OCI-LY1 (cell line): ENCODE measurements around the gene GBF1.

Experiments
- H2AFZ ChIP-seq: fragments of 200-600 bp; sonication (generic), shearing (Covaris generic); 2 replicates; pipeline ENCODE4 v1.6.0; 2014; ENCODE audit warnings: antibody characterized with exemption, mild to moderate bottlenecking, low read length
- H3F3A ChIP-seq: fragments of 200-600 bp; sonication (generic), shearing (Covaris generic); 2 replicates; pipeline ENCODE4 v1.6.0; 2014; ENCODE audit warnings: mild to moderate bottlenecking, antibody characterized with exemption, low read length, moderate library complexity; ENCODE audit not compliant: insufficient read depth
- H3K27ac ChIP-seq: fragments of 200-600 bp; sonication (generic); 2 replicates; pipeline ENCODE4 v1.5.1; 2014; ENCODE audit warnings: low read length, mixed run types, mild to moderate bottlenecking, low read depth; ENCODE audit not compliant: poor library complexity, severe bottlenecking
- H3K27me3 ChIP-seq: fragments of 200-600 bp; sonication (generic); 2 replicates; pipeline ENCODE4 v1.6.0; 2014; ENCODE audit warnings: antibody characterized with exemption, mild to moderate bottlenecking, low read length, moderate library complexity; ENCODE audit not compliant: insufficient read depth
- H3K36me3 ChIP-seq: fragments of 200-600 bp; sonication (generic); 2 replicates; pipeline ENCODE4 v1.6.1; 2014; ENCODE audit warnings: mild to moderate bottlenecking, antibody characterized with exemption, low read length, moderate library complexity, mixed read lengths; ENCODE audit not compliant: insufficient read depth
- H3K4me1 ChIP-seq: fragments of 200-600 bp; sonication (generic); 2 replicates; pipeline ENCODE4 v1.5.1; 2014; ENCODE audit warnings: mild to moderate bottlenecking, low read length, moderate library complexity; ENCODE audit not compliant: insufficient read depth, severe bottlenecking
- H3K4me2 ChIP-seq: fragments of 200-600 bp; sonication (generic), shearing (Covaris generic); 2 replicates; pipeline ENCODE4 v1.6.1; 2014; ENCODE audit warnings: low read length
- H3K4me3 ChIP-seq: fragments of 200-600 bp; sonication (generic); 2 replicates; pipeline ENCODE4 v1.5.1; 2014; ENCODE audit warnings: low read length, low read depth, mild to moderate bottlenecking, mixed read lengths; ENCODE audit not compliant: poor library complexity, severe bottlenecking
- H3K79me2 ChIP-seq: fragments of 200-600 bp; shearing (Covaris generic); 2 replicates; pipeline ENCODE4 v1.6.1; 2016; ENCODE audit warnings: mixed run types, low read length, mixed read lengths; ENCODE audit not compliant: insufficient read depth
- H3K9ac ChIP-seq: fragments of 200-600 bp; sonication (generic), shearing (Covaris generic); 2 replicates; pipeline ENCODE4 v1.6.1; 2014; ENCODE audit warnings: mild to moderate bottlenecking, low read length, mixed read lengths
- H3K9me2 ChIP-seq: fragments of 200-600 bp; sonication (generic), shearing (Covaris generic); 2 replicates; pipeline ENCODE4 v1.6.1; 2014; ENCODE audit warnings: low read depth, mild to moderate bottlenecking, low read length, mixed read lengths
- H3K9me3 ChIP-seq: fragments of 200-600 bp; shearing (Covaris generic); 2 replicates; pipeline ENCODE4 v1.6.1; 2014; ENCODE audit warnings: low read length, mixed read lengths
- H4K20me1 ChIP-seq: fragments of 200-600 bp; sonication (generic), shearing (Covaris generic); 2 replicates; pipeline ENCODE4 v1.6.0; 2016; ENCODE audit warnings: mild to moderate bottlenecking, low read length; ENCODE audit not compliant: insufficient read depth
- EZH2 ChIP-seq: fragments of 200-600 bp; sonication (generic), shearing (Covaris generic); IDR thresholded peaks from 2 replicates; pipeline ENCODE4 v1.8.0; 2017; ENCODE audit warnings: borderline replicate concordance, mixed run types, mild to moderate bottlenecking, antibody characterized with exemption, low read length, moderate library complexity, mixed read lengths
- TF ChIP-seq, protein P1 (sequence below): fragments of 200-600 bp; sonication (generic), shearing (Covaris generic); IDR thresholded peaks from 2 replicates; pipeline ENCODE4 v1.5.1; 2017; ENCODE audit warnings: mild to moderate bottlenecking, antibody characterized with exemption, low read length, moderate library complexity, mixed read lengths

The GBF1 gene

GRCh38 chr10:102316421-102316820 lies 71.1 kb downstream of the GBF1 start:
- Histone ChIP-seq H2AFZ (no peak overlapping the region), H3K27ac (no peak overlapping the region), H3K27me3 (no peaks in the 10 kb centered on the region), H3K4me1 (no peaks in the 10 kb centered on the region), H3K4me3 (no peak overlapping the region), H4K20me1 (no peaks in the 10 kb centered on the region), H3F3A (no peaks in the 10 kb centered on the region), H3K9me3 (no peaks in the 10 kb centered on the region), H3K79me2 (no peaks in the 10 kb centered on the region), H3K36me3 (no peaks in the 10 kb centered on the region), H3K4me2 (no peak overlapping the region), H3K9me2 (no peaks in the 10 kb centered on the region), H3K9ac (no peak overlapping the region)
- TF ChIP-seq EZH2, result no peak
- TF ChIP-seq, protein P1, sequence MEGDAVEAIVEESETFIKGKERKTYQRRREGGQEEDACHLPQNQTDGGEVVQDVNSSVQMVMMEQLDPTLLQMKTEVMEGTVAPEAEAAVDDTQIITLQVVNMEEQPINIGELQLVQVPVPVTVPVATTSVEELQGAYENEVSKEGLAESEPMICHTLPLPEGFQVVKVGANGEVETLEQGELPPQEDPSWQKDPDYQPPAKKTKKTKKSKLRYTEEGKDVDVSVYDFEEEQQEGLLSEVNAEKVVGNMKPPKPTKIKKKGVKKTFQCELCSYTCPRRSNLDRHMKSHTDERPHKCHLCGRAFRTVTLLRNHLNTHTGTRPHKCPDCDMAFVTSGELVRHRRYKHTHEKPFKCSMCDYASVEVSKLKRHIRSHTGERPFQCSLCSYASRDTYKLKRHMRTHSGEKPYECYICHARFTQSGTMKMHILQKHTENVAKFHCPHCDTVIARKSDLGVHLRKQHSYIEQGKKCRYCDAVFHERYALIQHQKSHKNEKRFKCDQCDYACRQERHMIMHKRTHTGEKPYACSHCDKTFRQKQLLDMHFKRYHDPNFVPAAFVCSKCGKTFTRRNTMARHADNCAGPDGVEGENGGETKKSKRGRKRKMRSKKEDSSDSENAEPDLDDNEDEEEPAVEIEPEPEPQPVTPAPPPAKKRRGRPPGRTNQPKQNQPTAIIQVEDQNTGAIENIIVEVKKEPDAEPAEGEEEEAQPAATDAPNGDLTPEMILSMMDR, result no peak

DNA sequence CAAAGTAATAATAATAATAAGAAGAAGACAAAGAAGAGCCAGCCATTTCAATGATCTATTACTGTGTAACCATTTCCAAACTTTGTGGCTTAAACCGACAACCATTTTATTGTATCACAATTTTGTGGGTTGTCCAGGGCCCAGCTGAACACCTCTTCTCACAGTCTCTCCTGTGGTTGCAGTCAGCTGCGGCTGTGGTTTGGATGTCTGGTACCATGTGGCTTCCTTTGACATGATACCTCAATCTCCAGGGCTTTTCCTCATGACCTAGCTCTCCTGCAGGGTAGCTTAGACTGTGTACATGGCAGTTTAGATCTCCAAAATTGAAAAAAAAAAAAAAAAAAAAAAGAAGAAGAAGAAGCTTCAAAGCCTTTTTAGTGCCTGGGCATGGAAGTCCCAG lies 77.6 kb downstream of the GBF1 start:
- Histone ChIP-seq H2AFZ (no peak overlapping the region), H3K9me3 (no peaks in the 10 kb centered on the region), H3K9ac (no peak overlapping the region), H3F3A (no peaks in the 10 kb centered on the region), H3K27me3 (no peaks in the 10 kb centered on the region), H3K27ac (no peak overlapping the region), H3K4me3 (no peak overlapping the region), H3K4me2 (no peak overlapping the region), H3K79me2 (no peaks in the 10 kb centered on the region), H3K4me1 (no peaks in the 10 kb centered on the region), H4K20me1 (no peaks in the 10 kb centered on the region), H3K9me2 (no peaks in the 10 kb centered on the region), H3K36me3 (no peaks in the 10 kb centered on the region)
- TF ChIP-seq, protein P1, result no peak
- TF ChIP-seq EZH2, result no peak

DNA sequence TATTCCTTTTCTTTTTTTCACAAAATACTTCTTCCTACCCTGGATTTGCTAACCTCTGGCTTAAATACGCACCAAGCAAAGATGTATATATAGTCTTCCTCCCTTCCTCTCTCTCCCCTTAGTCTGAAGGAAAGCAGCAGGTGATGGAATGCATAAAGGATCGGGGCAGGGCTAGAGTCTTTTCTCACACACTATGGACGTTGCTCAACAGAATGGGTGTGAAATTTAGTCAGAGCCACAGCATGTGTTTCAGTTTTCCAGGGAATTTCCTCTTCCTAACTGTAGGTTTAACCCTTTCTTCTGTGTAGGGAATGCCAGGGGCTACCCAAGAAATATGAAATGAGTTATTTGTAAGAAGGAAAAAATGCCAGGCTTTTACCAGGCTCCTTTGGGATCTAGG lies 78.7 kb downstream of the GBF1 start:
- Histone ChIP-seq H3K9me2 (no peaks in the 10 kb centered on the region), H3K4me1 (no peaks in the 10 kb centered on the region), H3K36me3 (no peaks in the 10 kb centered on the region), H3K4me3 (no peak overlapping the region), H3K9me3 (no peaks in the 10 kb centered on the region), H3F3A (no peaks in the 10 kb centered on the region), H3K9ac (no peak overlapping the region), H3K79me2 (no peaks in the 10 kb centered on the region), H3K27ac (no peak overlapping the region), H3K27me3 (no peaks in the 10 kb centered on the region), H3K4me2 (no peak overlapping the region), H2AFZ (no peak overlapping the region), H4K20me1 (no peaks in the 10 kb centered on the region)
- TF ChIP-seq, protein P1, result no peak
- no peak for TF ChIP-seq EZH2
